Endothelial cell of hepatic sinusoid (primary cell): Measurements from ENCODE around the gene RAX.

ENCODE experiments used
- in situ Hi-C: cut with HindIII; loops from 2 replicates; pipeline ENCODE4 v1.10.0; 2017; ENCODE audit warnings: low sequenced_read_pairs

The RAX gene

GRCh38 chr18:59249199-59249774 is 24.0 kb downstream of the RAX start:
- in situ Hi-C loops, result no loop called here

- in situ Hi-C loops, result no loop called here
These were observed 26.5 kb downstream of the RAX start for GRCh38 chr18:59246796-59247195.

- in situ Hi-C loops, result no loop called here
These were observed 30.3 kb downstream of the RAX start for GRCh38 chr18:59242906-59243305.

- in situ Hi-C loops, result no loop called here
These were observed 33.6 kb downstream of the RAX start for GRCh38 chr18:59239642-59240041.

GRCh38 chr18:59238385-59238784 is 34.9 kb downstream of the RAX start:
- in situ Hi-C loops, result no loop called here

- in situ Hi-C loops, result no loop called here
These were observed 40.2 kb downstream of the RAX start for GRCh38 chr18:59233017-59233410.

GRCh38 chr18:59232309-59233016 is 40.8 kb downstream of the RAX start:
- in situ Hi-C loops, result no loop called here

GRCh38 chr18:59231877-59232276 is 41.4 kb downstream of the RAX start:
- in situ Hi-C loops, result no loop called here

GRCh38 chr18:59231114-59231513 is 42.1 kb downstream of the RAX start:
- in situ Hi-C loops, result no loop called here

- in situ Hi-C loops, result no loop called here
These were observed 43.4 kb downstream of the RAX start for GRCh38 chr18:59229701-59230443.

- in situ Hi-C loops, result no loop called here
These were observed 44.1 kb downstream of the RAX start for GRCh38 chr18:59229191-59229590.

- in situ Hi-C loops, result no loop called here
These were observed 44.9 kb downstream of the RAX start for GRCh38 chr18:59228351-59228750.

GRCh38 chr18:59222341-59222740 is 50.9 kb downstream of the RAX start:
- in situ Hi-C loops, result no loop called here

- in situ Hi-C loops, result no loop called here
These were observed 52.2 kb downstream of the RAX start for GRCh38 chr18:59220784-59221765.

- in situ Hi-C loops, result no loop called here
These were observed 53.0 kb downstream of the RAX start for GRCh38 chr18:59220164-59220783.

- in situ Hi-C loops, result no loop called here
These were observed 53.5 kb downstream of the RAX start, which contains the start of gene GRP for GRCh38 chr18:59219672-59220163. Gene GRP (plus strand): TSS chr18:59220158. CDS start chr18:59220266, 108 bp downstream.

GRCh38 chr18:59218018-59218417 is 55.2 kb downstream of the RAX start:
- in situ Hi-C loops, result no loop called here
